ENCODE data around the gene PRKRIP1.

DNA sequence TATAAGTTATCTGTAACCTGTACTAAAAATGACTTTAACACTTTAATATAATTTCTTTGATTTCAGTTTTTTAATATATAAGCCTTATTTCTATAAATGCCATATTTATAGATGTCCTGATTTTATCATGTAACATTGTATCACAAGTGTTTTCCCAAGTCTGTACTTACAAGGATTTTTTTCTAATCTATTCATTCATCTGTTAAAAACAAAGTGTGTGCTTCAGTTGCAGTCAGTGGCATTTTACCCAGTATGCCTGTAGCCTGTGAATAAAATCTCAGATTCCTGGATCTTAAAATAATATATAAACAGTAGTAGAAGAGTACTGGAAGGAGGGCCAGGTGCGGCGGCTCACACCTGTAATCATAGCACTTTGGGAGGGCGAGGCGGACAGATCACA, 17.4 kb downstream of the PRKRIP1 start:
- TF ChIP-seq CTCF (IDR thresholded peaks at IDR 0.05) (no peak), EP300 (IDR thresholded peaks at IDR 0.05) (no peak), POLR2A (IDR thresholded peaks at IDR 0.05) (no peak)
